Thymus (tissue), 11 donors: ENCODE results near the gene GSE1. TPM values are rescaled to one million over a fixed set of nuclear protein-coding genes. Genes with fewer than 3 reads are reported as not detected.

Source experiments
- DNase-seq, 9 donors: peaks; one replicate each; pipeline ENCODE4 v3.0.0-alpha.2; 2013; ENCODE audit warnings: low spot score in 9 of 9, low read depth in 6 of 9, missing footprints in 1 of 9
- H3K27ac ChIP-seq, 2 donors: one replicate each; pipeline ENCODE4 v1.5.1; 2013; ENCODE audit warnings: control low read depth in 1 of 2, low read depth in 1 of 2, low read length in 1 of 2, mild to moderate bottlenecking in 1 of 2, moderate library complexity in 1 of 2
- H3K27me3 ChIP-seq, 2 donors: one replicate each; pipeline ENCODE4 v1.5.1; 2013; ENCODE audit warnings: low read length in 1 of 2; ENCODE audit not compliant: control insufficient read depth in 2 of 2, insufficient read depth in 1 of 2
- H3K36me3 ChIP-seq, 2 donors: one replicate each; pipeline ENCODE4 v1.5.1; 2013; ENCODE audit warnings: low read length in 1 of 2, mild to moderate bottlenecking in 1 of 2, moderate library complexity in 1 of 2; ENCODE audit not compliant: control insufficient read depth in 2 of 2, insufficient read depth in 2 of 2
- H3K4me1 ChIP-seq, 2 donors: one replicate each; pipeline ENCODE4 v1.5.1; 2013; ENCODE audit warnings: low read length in 2 of 2; ENCODE audit not compliant: control insufficient read depth in 2 of 2, insufficient read depth in 2 of 2
- H3K4me3 ChIP-seq, 2 donors: one replicate each; pipeline ENCODE4 v1.5.1; 2013; ENCODE audit warnings: low read length in 2 of 2, control low read depth in 1 of 2, mild to moderate bottlenecking in 1 of 2
- H3K9me3 ChIP-seq, 2 donors: one replicate each; pipeline ENCODE4 v1.5.1; 2013; ENCODE audit warnings: low read length in 1 of 2, mild to moderate bottlenecking in 1 of 2; ENCODE audit not compliant: control insufficient read depth in 2 of 2, insufficient read depth in 1 of 2
- WGBS: extraction: QIAGEN DNeasy Blood & Tissue Kit; methylation state at CpG from one replicate; pipeline ENCODE4 v1.1.7; 2013; 5-methylcytosine and 5-hydroxymethylcytosine counted together
- polyA plus RNA-seq: library from polyadenylated mRNA; stranded (reverse); fragments of 200-250 nt; gene quantifications from one replicate; pipeline ENCODE4 v1.2.3, GENCODE V29; 2013
- total RNA-seq: library from RNA; stranded (reverse); fragments of 120-200 nt; gene quantifications from one replicate; pipeline ENCODE4 v1.2.4, GENCODE V29; 2013
- donor health status: healthy.

Gene GSE1
- total and polyA plus RNA-seq, 2 donors, result 29.9 to 32.4 TPM

- no peak for DNase-seq
- 97% methylated on average over 10 of the region's 10 CpGs for WGBS
- Histone ChIP-seq H3K9me3 (peaks cover 0 to 4% of the 10 kb centered on the region in 2 donors), H3K4me3 (no peak overlapping the region), H3K4me1 (peaks cover 13 to 74% of the 10 kb centered on the region in 2 donors), H3K36me3 (peaks cover 16 to 36% of the 10 kb centered on the region in 2 donors), H3K27ac (no peak overlapping the region), H3K27me3 (no peaks in the 10 kb centered on the region)
Measured at GRCh38 chr16:85601272-85601639, 11.9 kb upstream of the GSE1 start.

- H3K9me3 ChIP-seq, result peaks cover 0 to 4% of the 10 kb centered on the region in 2 donors
- peaks cover 19 to 80% of the 10 kb centered on the region in 2 donors for H3K4me1 ChIP-seq
- no peak for DNase-seq
- H3K27me3 ChIP-seq, result no peaks in the 10 kb centered on the region
- H3K36me3 ChIP-seq, result peaks cover 19 to 34% of the 10 kb centered on the region in 2 donors
- H3K4me3 ChIP-seq, result no peak overlapping the region
- 96% methylated on average over 30 of the region's 30 CpGs for WGBS
- peak overlapping the region in 1 of 2 donors; percentile 26 for H3K27ac ChIP-seq
Measured at GRCh38 chr16:85601730-85602401, 11.3 kb upstream of the GSE1 start.

GRCh38 chr16:85602402-85603202 is 10.5 kb upstream of the GSE1 start:
- DNase-seq, result peak in 5 of 9 donors; percentile 30 to 72 (median 51)
- Histone ChIP-seq H3K27ac (peak overlapping the region; percentile 19 to 70), H3K4me1 (peaks cover 27 to 88% of the 10 kb centered on the region in 2 donors), H3K9me3 (peaks cover 0 to 4% of the 10 kb centered on the region in 2 donors), H3K36me3 (peaks cover 17 to 34% of the 10 kb centered on the region in 2 donors), H3K27me3 (no peaks in the 10 kb centered on the region), H3K4me3 (no peak overlapping the region)
- 81% methylated on average over 24 of the region's 24 CpGs for WGBS

GRCh38 chr16:85603203-85603755 is 9.8 kb upstream of the GSE1 start:
- H3K27ac ChIP-seq, result peak overlapping the region in 1 of 2 donors; percentile 70
- peaks cover 0 to 4% of the 10 kb centered on the region in 2 donors for H3K9me3 ChIP-seq
- no peak for DNase-seq
- 76% methylated on average over 12 of the region's 12 CpGs for WGBS
- peaks cover 28 to 92% of the 10 kb centered on the region in 2 donors for H3K4me1 ChIP-seq
- peaks cover 16 to 34% of the 10 kb centered on the region in 2 donors for H3K36me3 ChIP-seq
- H3K27me3 ChIP-seq, result no peaks in the 10 kb centered on the region
- no peak overlapping the region for H3K4me3 ChIP-seq

GRCh38 chr16:85604145-85604705 is 8.9 kb upstream of the GSE1 start:
- Histone ChIP-seq H3K27ac (peak overlapping the region in 1 of 2 donors; percentile 28), H3K9me3 (peaks cover 0 to 4% of the 10 kb centered on the region in 2 donors), H3K4me3 (no peak overlapping the region), H3K4me1 (peaks cover 28 to 94% of the 10 kb centered on the region in 2 donors), H3K36me3 (peaks cover 10 to 32% of the 10 kb centered on the region in 2 donors), H3K27me3 (no peaks in the 10 kb centered on the region)
- 92% methylated on average over 11 of the region's 11 CpGs for WGBS
- DNase-seq, result no peak

GRCh38 chr16:85605051-85605911 is 7.8 kb upstream of the GSE1 start:
- peaks cover 36 to 94% of the 10 kb centered on the region in 2 donors for H3K4me1 ChIP-seq
- no peak for DNase-seq

GRCh38 chr16:85605912-85606841 is 6.9 kb upstream of the GSE1 start:
- Histone ChIP-seq H3K9me3 (peaks cover 0 to 8% of the 10 kb centered on the region in 2 donors), H3K36me3 (peaks cover 10 to 28% of the 10 kb centered on the region in 2 donors), H3K4me1 (peaks cover 43 to 95% of the 10 kb centered on the region in 2 donors), H3K27me3 (no peaks in the 10 kb centered on the region), H3K4me3 (no peak overlapping the region), H3K27ac (no peak overlapping the region)
- WGBS, result 94% methylated on average over 22 of the region's 22 CpGs
- no peak for DNase-seq

More at GRCh38 chr16:85605051-85605911, 7.8 kb upstream of the GSE1 start:
- 94% methylated on average over 28 of the region's 28 CpGs for WGBS
- no peak overlapping the region for H3K4me3 ChIP-seq
- H3K9me3 ChIP-seq, result peaks cover 0 to 4% of the 10 kb centered on the region in 2 donors
- H3K27me3 ChIP-seq, result no peaks in the 10 kb centered on the region
- peaks cover 10 to 28% of the 10 kb centered on the region in 2 donors for H3K36me3 ChIP-seq
- H3K27ac ChIP-seq, result no peak overlapping the region
